ENCODE results near the gene DAAM1. TPM values are rescaled to one million over a fixed set of nuclear protein-coding genes. Genes with fewer than 3 reads are reported as not detected.
A peak's percentile ranks its signal among the peaks of the same experiment; 100 is the strongest.

Gene DAAM1
- polyA plus RNA-seq, 1 donor (not counting 4 experiments of a cell fraction or from before 2014, with no cell fraction given): 44.6 TPM

- dilution Hi-C loops (cut with MboI; ENCODE audit: extremely low pct_ligation_motif_present, low sequenced_read_pairs): no loop called here
- Histone ChIP-seq H3K36me3 (ENCODE audit: control insufficient read depth in 2 of 2, extremely low read depth in 1 of 2, insufficient read depth in 2 of 2, low read length in 2 of 2) (peaks cover 6 to 12% of the 10 kb centered on the region in 2 experiments), H3K9me1 (ENCODE audit: control insufficient read depth, extremely low read depth, insufficient read depth, low read length) (no peaks in the 10 kb centered on the region), H3K4me3 (ENCODE audit: control insufficient read depth in 2 of 3, extremely low read depth in 1 of 3, insufficient read depth in 2 of 3, low read depth in 1 of 3, low read length in 3 of 3) (no peak overlapping the region), H3K27me3 (ENCODE audit: control insufficient read depth, extremely low read depth, insufficient read depth, low read length) (no peaks in the 10 kb centered on the region), H4K20me1 (ENCODE audit: control insufficient read depth, extremely low read depth, insufficient read depth, low read length) (no peaks in the 10 kb centered on the region), H3K27ac (ENCODE audit: control insufficient read depth, insufficient read depth, low read length) (peak overlapping the region; percentile 45), H3K4me1 (ENCODE audit: control insufficient read depth, extremely low read depth, insufficient read depth, low read length) (peaks cover 14% of the 10 kb centered on the region), H3K4me2 (ENCODE audit: control insufficient read depth, extremely low read depth, insufficient read depth, low read depth, low read length) (peak overlapping the region; percentile 39), H3K9ac (ENCODE audit: control insufficient read depth, extremely low read depth, insufficient read depth, low read length) (no peak overlapping the region), H2AFZ (ENCODE audit: control insufficient read depth, low read length) (no peak overlapping the region), H3K79me2 (ENCODE audit: control insufficient read depth, insufficient read depth, low read length) (no peaks in the 10 kb centered on the region), H3K9me3 (ENCODE audit: control insufficient read depth, low read depth, low read length) (no peaks in the 10 kb centered on the region)
- no peak for FAIRE-seq
- DNase-seq (ENCODE audit: low read depth, low spot score): no peak
- no peak for TF ChIP-seq EZH2 (IDR thresholded peaks at IDR 0.05; ENCODE audit: low read length)
- no peak for TF ChIP-seq CTCF (optimal IDR thresholded peaks at IDR 0.05 in 1 of 3, IDR thresholded peaks at IDR 0.05 in 1 of 3, conservative IDR thresholded peaks at IDR 0.05 in 1 of 3; ENCODE audit: extremely low read depth in 1 of 3, insufficient read depth in 2 of 3, low read length in 3 of 3)
Observed at GRCh38 chr14:59321626-59321949, 133.1 kb downstream of the DAAM1 start.

- no peak for TF ChIP-seq CTCF (optimal IDR thresholded peaks at IDR 0.05 in 1 of 3, IDR thresholded peaks at IDR 0.05 in 1 of 3, conservative IDR thresholded peaks at IDR 0.05 in 1 of 3; ENCODE audit: extremely low read depth in 1 of 3, insufficient read depth in 2 of 3, low read length in 3 of 3)
- TF ChIP-seq EZH2 (IDR thresholded peaks at IDR 0.05; ENCODE audit: low read length): no peak
- dilution Hi-C loops (cut with MboI; ENCODE audit: extremely low pct_ligation_motif_present, low sequenced_read_pairs): no loop called here
- Histone ChIP-seq H3K27me3 (ENCODE audit: control insufficient read depth, extremely low read depth, insufficient read depth, low read length) (no peaks in the 10 kb centered on the region), H3K4me1 (ENCODE audit: control insufficient read depth, extremely low read depth, insufficient read depth, low read length) (peaks cover 10% of the 10 kb centered on the region), H3K4me3 (ENCODE audit: control insufficient read depth in 2 of 3, extremely low read depth in 1 of 3, insufficient read depth in 2 of 3, low read depth in 1 of 3, low read length in 3 of 3) (no peak overlapping the region), H3K9ac (ENCODE audit: control insufficient read depth, extremely low read depth, insufficient read depth, low read length) (no peak overlapping the region), H3K9me3 (ENCODE audit: control insufficient read depth, low read depth, low read length) (no peaks in the 10 kb centered on the region), H2AFZ (ENCODE audit: control insufficient read depth, low read length) (no peak overlapping the region), H3K36me3 (ENCODE audit: control insufficient read depth in 2 of 2, extremely low read depth in 1 of 2, insufficient read depth in 2 of 2, low read length in 2 of 2) (peaks cover 12 to 14% of the 10 kb centered on the region in 2 experiments), H3K4me2 (ENCODE audit: control insufficient read depth, extremely low read depth, insufficient read depth, low read depth, low read length) (no peak overlapping the region), H3K9me1 (ENCODE audit: control insufficient read depth, extremely low read depth, insufficient read depth, low read length) (no peaks in the 10 kb centered on the region), H3K79me2 (ENCODE audit: control insufficient read depth, insufficient read depth, low read length) (no peaks in the 10 kb centered on the region), H3K27ac (ENCODE audit: control insufficient read depth, insufficient read depth, low read length) (no peak overlapping the region), H4K20me1 (ENCODE audit: control insufficient read depth, extremely low read depth, insufficient read depth, low read length) (no peaks in the 10 kb centered on the region)
- no peak for DNase-seq (ENCODE audit: low read depth, low spot score)
- no peak for FAIRE-seq
Observed at GRCh38 chr14:59325906-59326305, 137.4 kb downstream of the DAAM1 start.
